ENCODE measurements around the gene APOL3.
"Not testable (repeated sequence)": the region's sequence is repeated elsewhere in the genome, so short reads cannot be mapped to it uniquely, and the experiment has no call there.

Gene APOL3

GRCh38 chr22:36202906-36203305 is 42.4 kb upstream of the APOL3 start:
- DNase-seq; H3K27me3 ChIP-seq (replicated peaks; ENCODE audit: control insufficient read depth, insufficient read depth, low read length, poor library complexity, severe bottlenecking); H3K36me3 ChIP-seq (ENCODE audit: control insufficient read depth, insufficient read depth, low read length); H3K27ac ChIP-seq (ENCODE audit: insufficient read depth, low read length, poor library complexity, severe bottlenecking); H3K9me3 ChIP-seq (ENCODE audit: control insufficient read depth, low read length); H3K4me1 ChIP-seq (ENCODE audit: control insufficient read depth, insufficient read depth, low read length, poor library complexity, severe bottlenecking); H3K4me3 ChIP-seq (ENCODE audit: insufficient read depth, low read depth, low read length, poor library complexity, severe bottlenecking): not testable (repeated sequence)

DNA sequence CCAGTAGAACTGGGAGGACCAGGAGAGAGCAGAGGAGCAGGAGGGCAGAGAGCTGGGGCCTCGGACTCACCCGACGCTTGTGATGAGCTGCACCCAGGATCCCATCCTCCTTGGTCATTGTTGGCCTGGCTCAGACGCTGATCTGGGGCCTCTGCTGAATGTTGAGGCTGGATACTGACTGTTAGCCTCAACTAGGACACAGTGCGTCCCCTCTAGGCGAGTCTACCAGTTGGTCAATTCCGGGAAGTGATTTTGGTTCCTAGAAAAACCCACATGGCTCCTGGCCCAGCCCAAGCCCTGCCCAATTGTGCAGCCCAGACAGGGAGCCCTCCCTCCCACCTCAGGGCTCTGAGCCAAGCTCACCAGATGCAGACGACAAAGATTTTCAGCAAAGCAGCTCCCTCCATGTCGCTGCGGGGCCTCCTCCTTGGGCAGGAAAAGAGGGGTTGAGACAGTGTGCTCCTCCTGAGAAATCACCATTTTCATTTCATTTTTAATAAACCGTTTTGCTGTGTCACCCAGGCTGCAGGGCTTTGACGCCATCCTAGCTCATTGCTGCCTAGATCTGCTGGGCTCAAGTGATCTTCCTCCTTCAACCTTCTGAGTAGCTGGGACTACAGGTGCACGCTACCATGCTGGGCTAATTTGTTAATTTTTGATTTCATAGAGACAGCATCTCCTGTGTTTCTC is 41.2 kb upstream of the APOL3 start, which contains the start of gene APOL4:
APOL4 (minus strand) TSS at position 180 of the 690 bp plus-strand sequence; CDS start at position 105, 75 bp downstream.
- Histone ChIP-seq H3K9me3 (ENCODE audit: control insufficient read depth, low read length) (no peaks in the 10 kb centered on the region), H3K4me3 (ENCODE audit: insufficient read depth, low read depth, low read length, poor library complexity, severe bottlenecking) (no peak within 1 kb of the TSS), H3K27ac (ENCODE audit: insufficient read depth, low read length, poor library complexity, severe bottlenecking) (no peak within 1 kb of the TSS), H3K27me3 (replicated peaks; ENCODE audit: control insufficient read depth, insufficient read depth, low read length, poor library complexity, severe bottlenecking) (no peaks in the 10 kb centered on the region), H3K36me3 (ENCODE audit: control insufficient read depth, insufficient read depth, low read length) (no peaks in the 10 kb centered on the region), H3K4me1 (ENCODE audit: control insufficient read depth, insufficient read depth, low read length, poor library complexity, severe bottlenecking) (no peaks in the 10 kb centered on the region)
- DNase-seq, result no peak

- not testable (repeated sequence) for H3K4me1 ChIP-seq (ENCODE audit: control insufficient read depth, insufficient read depth, low read length, poor library complexity, severe bottlenecking); H3K27ac ChIP-seq (ENCODE audit: insufficient read depth, low read length, poor library complexity, severe bottlenecking)
Measured at GRCh38 chr22:36201025-36201424, 40.5 kb upstream of the APOL3 start.

GRCh38 chr22:36199001-36199551 is 38.5 kb upstream of the APOL3 start:
- Histone ChIP-seq H3K27ac (ENCODE audit: insufficient read depth, low read length, poor library complexity, severe bottlenecking) (no peak overlapping the region), H3K27me3 (replicated peaks; ENCODE audit: control insufficient read depth, insufficient read depth, low read length, poor library complexity, severe bottlenecking) (no peaks in the 10 kb centered on the region), H3K4me3 (ENCODE audit: insufficient read depth, low read depth, low read length, poor library complexity, severe bottlenecking) (no peak overlapping the region), H3K36me3 (ENCODE audit: control insufficient read depth, insufficient read depth, low read length) (no peaks in the 10 kb centered on the region), H3K4me1 (ENCODE audit: control insufficient read depth, insufficient read depth, low read length, poor library complexity, severe bottlenecking) (no peaks in the 10 kb centered on the region), H3K9me3 (ENCODE audit: control insufficient read depth, low read length) (no peaks in the 10 kb centered on the region)
- no peak for DNase-seq

More at GRCh38 chr22:36201025-36201424, 40.5 kb upstream of the APOL3 start:
- H3K27me3 ChIP-seq (replicated peaks; ENCODE audit: control insufficient read depth, insufficient read depth, low read length, poor library complexity, severe bottlenecking); H3K9me3 ChIP-seq (ENCODE audit: control insufficient read depth, low read length); H3K4me3 ChIP-seq (ENCODE audit: insufficient read depth, low read depth, low read length, poor library complexity, severe bottlenecking); DNase-seq; H3K36me3 ChIP-seq (ENCODE audit: control insufficient read depth, insufficient read depth, low read length): not testable (repeated sequence)

- H3K36me3 ChIP-seq (ENCODE audit: control insufficient read depth, insufficient read depth, low read length), result no peaks in the 10 kb centered on the region
- no peaks in the 10 kb centered on the region for H3K27me3 ChIP-seq (replicated peaks; ENCODE audit: control insufficient read depth, insufficient read depth, low read length, poor library complexity, severe bottlenecking)
- no peak overlapping the region for H3K27ac ChIP-seq (ENCODE audit: insufficient read depth, low read length, poor library complexity, severe bottlenecking)
- no peak for DNase-seq
- no peaks in the 10 kb centered on the region for H3K4me1 ChIP-seq (ENCODE audit: control insufficient read depth, insufficient read depth, low read length, poor library complexity, severe bottlenecking)
- no peaks in the 10 kb centered on the region for H3K9me3 ChIP-seq (ENCODE audit: control insufficient read depth, low read length)
- no peak overlapping the region for H3K4me3 ChIP-seq (ENCODE audit: insufficient read depth, low read depth, low read length, poor library complexity, severe bottlenecking)
Measured at GRCh38 chr22:36198536-36198935, 38.0 kb upstream of the APOL3 start.

DNA sequence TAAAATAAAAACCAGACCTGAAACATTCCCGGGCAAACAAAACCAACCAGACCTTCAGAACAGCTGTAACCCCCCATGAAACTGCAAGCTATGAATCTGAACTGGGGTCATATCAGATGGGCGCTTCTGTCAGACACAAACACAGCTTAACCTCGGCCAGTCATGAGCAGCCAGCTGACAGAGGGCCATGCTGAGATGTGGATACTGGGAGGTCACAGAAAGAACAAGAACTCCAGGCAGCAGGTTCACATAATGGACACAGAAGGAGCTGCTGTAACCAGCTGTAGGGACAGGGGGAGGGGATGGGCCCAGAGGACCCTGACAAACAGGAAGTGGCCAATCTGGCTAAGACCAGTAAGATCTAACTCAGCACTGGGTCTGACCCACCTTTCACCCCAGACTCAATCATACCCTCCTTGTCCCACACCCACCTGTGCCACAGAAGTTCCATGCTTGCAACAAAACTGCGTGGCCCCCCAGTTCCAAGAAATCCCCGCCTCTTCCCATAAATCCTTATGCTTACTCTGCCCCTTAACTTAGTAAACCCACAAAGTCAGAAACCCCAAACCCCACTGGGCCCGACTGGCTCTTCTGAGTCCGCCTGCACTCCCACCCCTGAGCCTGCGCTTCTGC is 37.1 kb upstream of the APOL3 start:
- H3K4me1 ChIP-seq (ENCODE audit: control insufficient read depth, insufficient read depth, low read length, poor library complexity, severe bottlenecking), result no peaks in the 10 kb centered on the region
- no peak overlapping the region for H3K4me3 ChIP-seq (ENCODE audit: insufficient read depth, low read depth, low read length, poor library complexity, severe bottlenecking)
- no peaks in the 10 kb centered on the region for H3K36me3 ChIP-seq (ENCODE audit: control insufficient read depth, insufficient read depth, low read length)
- H3K9me3 ChIP-seq (ENCODE audit: control insufficient read depth, low read length), result no peaks in the 10 kb centered on the region
- no peak overlapping the region for H3K27ac ChIP-seq (ENCODE audit: insufficient read depth, low read length, poor library complexity, severe bottlenecking)
- no peaks in the 10 kb centered on the region for H3K27me3 ChIP-seq (replicated peaks; ENCODE audit: control insufficient read depth, insufficient read depth, low read length, poor library complexity, severe bottlenecking)
- DNase-seq, result no peak

GRCh38 chr22:36197065-36197440 is 36.5 kb upstream of the APOL3 start:
- H3K4me3 ChIP-seq (ENCODE audit: insufficient read depth, low read depth, low read length, poor library complexity, severe bottlenecking), result no peak overlapping the region
- H3K9me3 ChIP-seq (ENCODE audit: control insufficient read depth, low read length), result no peaks in the 10 kb centered on the region
- H3K27me3 ChIP-seq (replicated peaks; ENCODE audit: control insufficient read depth, insufficient read depth, low read length, poor library complexity, severe bottlenecking), result no peaks in the 10 kb centered on the region
- H3K4me1 ChIP-seq (ENCODE audit: control insufficient read depth, insufficient read depth, low read length, poor library complexity, severe bottlenecking), result no peaks in the 10 kb centered on the region
- H3K27ac ChIP-seq (ENCODE audit: insufficient read depth, low read length, poor library complexity, severe bottlenecking), result no peak overlapping the region
- no peaks in the 10 kb centered on the region for H3K36me3 ChIP-seq (ENCODE audit: control insufficient read depth, insufficient read depth, low read length)
- no peak for DNase-seq

- Histone ChIP-seq H3K27me3 (replicated peaks; ENCODE audit: control insufficient read depth, insufficient read depth, low read length, poor library complexity, severe bottlenecking) (no peaks in the 10 kb centered on the region), H3K4me3 (ENCODE audit: insufficient read depth, low read depth, low read length, poor library complexity, severe bottlenecking) (no peak overlapping the region), H3K9me3 (ENCODE audit: control insufficient read depth, low read length) (no peaks in the 10 kb centered on the region), H3K27ac (ENCODE audit: insufficient read depth, low read length, poor library complexity, severe bottlenecking) (no peak overlapping the region), H3K4me1 (ENCODE audit: control insufficient read depth, insufficient read depth, low read length, poor library complexity, severe bottlenecking) (no peaks in the 10 kb centered on the region), H3K36me3 (ENCODE audit: control insufficient read depth, insufficient read depth, low read length) (no peaks in the 10 kb centered on the region)
- DNase-seq, result no peak
Measured at GRCh38 chr22:36196254-36197064, 35.9 kb upstream of the APOL3 start.

DNA sequence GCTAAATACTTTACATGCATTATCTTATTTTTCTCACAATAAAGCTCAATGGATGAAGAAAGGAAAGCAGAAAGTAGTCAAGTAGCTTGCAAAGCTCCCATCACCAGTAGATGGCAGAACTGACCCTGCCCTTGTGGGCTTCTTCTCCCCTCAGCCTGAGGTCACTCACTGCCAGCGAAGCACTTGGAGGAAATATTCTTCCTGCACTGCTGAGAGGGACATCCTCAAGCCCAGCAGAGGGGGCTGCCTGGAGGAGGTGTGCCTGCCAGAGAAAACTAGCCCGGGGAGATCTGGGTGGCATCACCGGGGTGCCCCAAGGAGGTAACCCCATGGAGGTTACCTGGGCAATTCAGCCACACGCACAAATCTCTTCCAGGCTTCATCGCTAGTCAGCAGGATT is 34.4 kb upstream of the APOL3 start:
- no peak overlapping the region for H3K27ac ChIP-seq (ENCODE audit: insufficient read depth, low read length, poor library complexity, severe bottlenecking)
- H3K27me3 ChIP-seq (replicated peaks; ENCODE audit: control insufficient read depth, insufficient read depth, low read length, poor library complexity, severe bottlenecking), result no peaks in the 10 kb centered on the region
- H3K4me3 ChIP-seq (ENCODE audit: insufficient read depth, low read depth, low read length, poor library complexity, severe bottlenecking), result no peak overlapping the region
- DNase-seq, result peak in 2 of 3 donors; percentile 8 to 9
- no peaks in the 10 kb centered on the region for H3K36me3 ChIP-seq (ENCODE audit: control insufficient read depth, insufficient read depth, low read length)
- no peaks in the 10 kb centered on the region for H3K9me3 ChIP-seq (ENCODE audit: control insufficient read depth, low read length)
- H3K4me1 ChIP-seq (ENCODE audit: control insufficient read depth, insufficient read depth, low read length, poor library complexity, severe bottlenecking), result no peaks in the 10 kb centered on the region

- no peaks in the 10 kb centered on the region for H3K27me3 ChIP-seq (replicated peaks; ENCODE audit: control insufficient read depth, insufficient read depth, low read length, poor library complexity, severe bottlenecking)
Measured at GRCh38 chr22:36194385-36194784, 33.8 kb upstream of the APOL3 start.

More at GRCh38 chr22:36194385-36194784, 33.8 kb upstream of the APOL3 start:
- H3K9me3 ChIP-seq (ENCODE audit: control insufficient read depth, low read length), result no peaks in the 10 kb centered on the region
- H3K36me3 ChIP-seq (ENCODE audit: control insufficient read depth, insufficient read depth, low read length), result no peaks in the 10 kb centered on the region
- H3K27ac ChIP-seq (ENCODE audit: insufficient read depth, low read length, poor library complexity, severe bottlenecking), result no peak overlapping the region
- H3K4me3 ChIP-seq (ENCODE audit: insufficient read depth, low read depth, low read length, poor library complexity, severe bottlenecking), result no peak overlapping the region
- H3K4me1 ChIP-seq (ENCODE audit: control insufficient read depth, insufficient read depth, low read length, poor library complexity, severe bottlenecking), result no peaks in the 10 kb centered on the region
- no peak for DNase-seq

Data from effector memory CD4-positive, alpha-beta T cell (primary cell).